GM19395 (cell line): ENCODE measurements around the gene MYO3B.
"Not testable (repeated sequence)": the region's sequence is repeated elsewhere in the genome, so short reads cannot be mapped to it uniquely, and the experiment has no call there.

Source experiments
- ATAC-seq: cut with Tn5 transposase; IDR thresholded peaks from one replicate; pipeline ENCODE4 v1.9.1; 2021; ENCODE audit warnings: mild to moderate bottlenecking, moderate library complexity; ENCODE audit not compliant: unreplicated experiment

The MYO3B gene

DNA sequence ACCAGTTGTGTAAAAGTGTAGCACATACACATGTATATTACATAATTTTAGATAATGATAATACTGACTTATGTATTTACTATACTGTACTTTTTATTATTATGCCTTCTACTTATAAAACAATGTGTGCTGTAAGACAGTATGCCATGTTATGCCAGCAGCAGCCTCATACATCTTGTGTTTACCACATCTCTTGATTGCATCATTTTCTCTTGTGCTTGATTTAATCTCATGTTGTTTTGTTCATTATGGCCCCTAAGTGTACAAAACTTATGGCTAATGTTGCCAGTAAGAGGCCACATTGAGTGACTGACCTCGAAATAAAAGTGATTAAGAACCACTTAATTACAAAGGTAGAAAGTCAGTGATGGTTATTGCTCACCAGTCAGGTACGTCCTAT lies 409.2 kb downstream of the MYO3B start:
- ATAC-seq, result no peak

DNA sequence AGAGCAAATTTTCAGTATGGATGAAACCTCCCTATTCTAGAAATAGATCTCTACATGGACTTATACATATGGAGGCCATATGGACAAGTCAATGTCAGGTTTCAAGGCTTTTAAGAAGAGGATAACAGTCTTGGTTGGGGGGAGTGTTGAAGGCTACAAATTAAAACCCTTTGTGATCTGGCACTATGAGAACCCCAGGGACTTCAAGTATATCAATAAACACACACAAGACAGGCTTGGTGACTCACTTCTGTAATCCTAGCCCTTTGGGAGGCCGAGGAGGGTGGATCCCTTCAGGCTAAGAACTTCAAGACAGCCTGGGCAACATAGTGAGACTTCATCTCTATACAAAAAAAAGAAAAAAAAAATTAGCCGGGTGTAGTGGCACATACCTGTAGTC lies 410.0 kb downstream of the MYO3B start:
- ATAC-seq, result no peak

DNA sequence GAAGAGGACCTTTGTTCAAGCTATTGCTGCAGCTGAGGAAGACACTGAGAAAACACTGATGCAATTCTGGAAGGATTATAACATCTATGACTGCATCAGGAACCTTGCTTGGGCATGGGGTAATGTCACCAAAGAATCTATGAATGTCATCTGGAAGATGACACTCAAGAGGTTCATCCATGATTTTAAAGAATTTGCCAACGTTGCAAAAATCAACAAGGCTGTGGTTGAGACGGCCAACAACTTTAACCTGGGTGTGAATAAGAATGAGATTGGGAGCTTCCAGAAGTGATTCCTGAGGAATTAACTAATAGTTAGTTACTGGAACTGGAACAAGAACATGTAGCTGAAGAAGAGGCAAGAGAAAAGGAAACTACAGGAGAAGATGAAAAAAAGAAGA lies 410.8 kb downstream of the MYO3B start:
- no peak for ATAC-seq

DNA sequence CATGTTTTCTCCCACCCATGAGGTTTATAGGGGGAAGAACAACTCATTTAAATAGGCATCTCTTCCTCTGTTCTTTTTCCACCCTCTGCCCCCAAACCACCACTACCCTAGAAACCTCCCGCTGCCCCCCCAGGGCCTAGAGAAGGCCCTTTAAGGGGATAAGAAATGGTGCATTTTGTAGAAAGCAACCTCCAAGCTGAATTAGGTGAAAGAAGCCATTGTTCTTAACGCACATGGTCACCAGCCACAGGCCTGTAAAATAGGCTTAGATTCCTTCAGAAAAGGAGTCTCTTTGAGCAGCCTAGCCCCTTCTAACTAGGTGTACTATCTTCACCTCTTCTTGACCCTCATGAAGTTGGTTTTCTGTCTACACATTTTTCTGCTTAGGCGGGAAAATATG lies 418.6 kb downstream of the MYO3B start:
- ATAC-seq, result no peak

DNA sequence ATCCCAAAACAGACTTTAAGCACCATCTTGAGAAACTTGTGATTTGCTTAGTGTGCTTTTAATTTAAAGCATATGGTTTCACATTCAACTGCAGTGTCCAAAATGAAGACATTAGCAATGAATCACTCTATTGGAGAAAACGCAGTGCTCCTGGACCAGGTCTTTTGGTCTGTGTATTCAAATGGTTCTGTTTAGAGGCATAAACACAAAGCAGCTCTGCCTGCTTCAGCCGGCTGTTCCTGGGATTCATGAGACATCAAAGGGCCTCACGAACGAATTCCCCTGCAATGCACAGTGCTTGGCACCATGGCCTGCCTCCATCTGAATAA lies 420.1 kb downstream of the MYO3B start:
- ATAC-seq, result no peak

DNA sequence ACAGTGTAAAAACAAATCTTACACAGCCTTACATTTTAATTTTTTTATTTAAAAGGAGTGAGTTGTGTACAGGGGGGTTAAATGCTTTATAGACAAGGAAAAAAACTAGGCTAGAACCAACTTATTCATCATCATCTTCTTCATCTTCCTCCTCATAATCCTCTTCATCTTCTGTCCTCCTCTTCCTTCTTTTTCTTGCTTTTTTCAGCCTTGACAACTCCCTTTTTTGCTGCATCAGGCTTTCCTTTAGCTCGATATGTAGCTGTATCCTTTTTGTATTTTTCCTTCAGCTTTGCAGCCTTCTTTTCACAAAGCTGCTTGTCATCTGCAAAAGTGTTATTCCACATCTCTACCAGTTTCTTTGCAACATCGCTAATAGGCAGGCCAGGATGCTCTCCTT lies 423.5 kb downstream of the MYO3B start:
- ATAC-seq, result no peak

DNA sequence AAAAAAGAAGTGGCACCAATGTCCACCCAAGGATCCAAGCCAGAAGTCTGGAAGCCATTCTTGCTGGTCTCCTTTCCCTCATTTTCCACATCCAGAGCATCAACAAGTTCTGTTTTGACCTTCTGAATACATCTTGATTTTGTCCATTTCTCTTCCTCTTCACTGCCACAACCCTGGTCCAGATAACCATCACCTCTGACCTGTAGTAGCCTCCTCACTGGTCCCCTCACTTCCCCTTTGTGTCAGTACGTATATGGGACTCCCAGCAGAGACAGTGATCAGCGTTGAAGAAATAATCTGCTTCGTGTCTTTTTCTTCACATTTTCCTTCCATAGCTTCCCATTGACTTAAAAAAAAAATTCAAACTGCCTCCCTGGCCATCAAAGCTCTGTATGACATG lies 427.9 kb downstream of the MYO3B start:
- no peak for ATAC-seq

DNA sequence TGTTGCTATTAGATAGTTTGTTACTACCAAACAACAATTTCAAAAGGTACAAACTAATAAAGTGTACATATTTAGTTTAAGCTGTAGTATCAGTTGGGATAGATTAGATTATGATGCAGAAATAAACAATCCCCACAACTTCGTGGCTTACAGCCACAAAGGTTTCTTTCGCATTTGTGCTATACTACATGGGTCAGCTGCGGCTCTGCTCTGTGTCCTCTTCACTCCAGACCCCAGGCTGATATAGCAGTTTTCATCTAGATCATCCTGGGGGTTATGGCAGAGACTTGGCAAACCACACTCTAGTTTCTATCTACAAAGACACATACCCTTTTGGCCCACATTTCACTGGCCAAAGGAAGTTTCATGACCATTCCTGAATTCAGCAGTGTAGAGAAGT lies 429.2 kb downstream of the MYO3B start:
- no peak for ATAC-seq

DNA sequence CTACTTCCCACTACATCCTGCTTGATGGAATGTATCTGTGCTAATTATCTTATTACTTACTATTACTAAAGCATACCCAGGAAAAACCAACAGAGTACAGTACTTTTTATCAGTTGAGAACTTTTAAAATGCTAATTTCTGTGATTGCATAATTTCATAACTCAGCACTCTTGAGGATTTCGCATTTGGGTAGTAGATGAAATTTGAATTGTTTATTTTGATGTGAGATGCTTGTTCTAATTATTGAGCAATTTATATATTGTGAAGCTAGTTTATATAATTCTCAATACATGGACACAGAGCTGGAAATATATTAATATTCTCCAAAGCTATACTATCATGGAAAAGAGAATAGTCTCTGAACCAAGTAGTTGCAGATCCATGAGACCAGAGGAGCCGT lies 432.7 kb downstream of the MYO3B start:
- ATAC-seq, result no peak

DNA sequence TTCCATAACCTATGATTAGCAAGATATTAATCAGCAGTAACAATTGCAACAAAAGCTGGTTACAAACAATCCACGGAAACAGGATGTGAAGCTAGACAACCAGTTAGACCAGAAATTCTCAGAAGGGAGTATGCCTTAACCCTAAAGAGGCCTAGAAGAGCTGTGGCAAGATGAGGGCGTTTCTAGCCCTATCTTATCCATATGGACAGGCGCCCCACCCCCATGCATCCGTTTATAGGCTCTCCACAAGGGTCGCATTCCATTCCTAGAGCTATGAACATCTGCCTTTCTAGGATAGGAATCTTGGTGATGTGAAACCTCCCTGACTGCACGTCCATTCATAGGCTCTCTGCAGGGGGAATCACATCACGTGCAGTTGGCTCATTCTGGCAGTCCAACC lies 441.0 kb downstream of the MYO3B start:
- ATAC-seq, result not testable (repeated sequence)

DNA sequence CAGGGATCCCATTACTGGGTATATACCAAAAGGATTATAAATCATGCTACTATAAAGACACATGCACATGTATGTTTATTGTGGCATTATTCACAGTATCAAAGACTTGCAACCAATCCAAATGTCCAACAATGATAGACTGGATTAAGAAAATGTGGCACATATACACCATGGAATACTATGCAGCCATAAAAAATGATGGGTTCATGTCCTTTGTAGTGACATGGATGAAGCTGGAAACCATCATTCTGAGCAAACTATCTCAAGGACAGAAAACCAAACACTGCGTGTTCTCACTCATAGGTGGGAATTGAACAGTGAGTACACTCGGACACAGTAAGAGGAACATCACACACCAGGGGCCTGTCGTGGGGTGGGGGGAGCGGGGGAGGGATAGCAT lies 457.1 kb downstream of the MYO3B start:
- not testable (repeated sequence) for ATAC-seq

DNA sequence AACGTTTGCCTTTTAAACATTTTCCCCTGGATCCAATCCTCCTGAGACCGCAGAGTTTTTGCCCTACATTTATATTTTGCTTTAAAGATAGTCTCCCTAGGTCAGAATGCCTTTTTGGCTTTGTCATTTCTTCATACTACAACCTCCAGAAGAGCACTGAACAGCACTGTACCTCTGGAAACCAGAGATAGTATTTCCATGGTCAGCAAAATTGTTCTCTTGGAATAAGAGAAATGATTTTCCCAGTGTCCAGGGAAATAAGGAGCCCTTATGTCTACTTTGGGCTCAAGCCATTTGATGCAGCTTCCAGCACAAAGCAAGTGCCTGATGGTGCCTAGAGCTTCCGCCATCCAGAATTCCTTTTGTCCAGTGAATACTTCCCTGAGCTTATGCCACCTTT lies 461.7 kb downstream of the MYO3B start:
- no peak for ATAC-seq

DNA sequence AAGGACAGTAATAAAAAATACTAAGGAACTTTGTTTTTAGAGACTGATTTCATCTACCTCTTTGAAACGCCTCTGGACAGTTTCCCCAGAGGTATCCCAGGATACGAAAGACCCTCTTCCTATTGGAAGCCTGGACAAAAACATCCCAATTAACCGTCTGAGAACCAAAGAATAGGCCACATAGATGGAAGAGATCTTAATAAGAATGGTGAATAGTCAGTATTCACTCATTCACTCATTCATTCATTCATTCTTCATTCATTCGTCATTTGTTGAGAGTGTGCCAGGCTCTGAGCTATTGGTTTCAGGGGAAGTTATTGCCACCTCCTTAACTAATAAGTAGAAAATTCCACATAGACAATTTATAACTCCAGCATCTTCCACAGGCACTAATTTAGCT lies 464.0 kb downstream of the MYO3B start:
- no peak for ATAC-seq

DNA sequence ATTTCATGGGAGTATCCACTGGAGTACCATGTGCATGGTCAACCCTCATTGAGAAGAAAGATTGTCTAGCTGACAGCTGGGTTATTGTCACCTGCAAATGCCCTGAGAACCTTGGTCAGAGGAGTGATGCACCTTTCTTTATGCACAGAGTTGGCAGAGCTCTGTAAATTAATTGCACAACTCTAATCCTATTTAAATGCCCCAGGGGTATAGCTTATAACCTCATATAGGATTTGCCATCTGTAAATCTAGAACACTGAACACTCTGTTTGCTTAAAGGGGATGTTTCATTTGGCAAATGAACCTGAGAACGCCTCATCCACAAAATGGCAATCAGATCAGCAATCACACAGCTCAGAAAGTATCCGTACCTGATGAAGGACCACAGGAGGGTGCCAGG lies 465.4 kb downstream of the MYO3B start:
- no peak for ATAC-seq

DNA sequence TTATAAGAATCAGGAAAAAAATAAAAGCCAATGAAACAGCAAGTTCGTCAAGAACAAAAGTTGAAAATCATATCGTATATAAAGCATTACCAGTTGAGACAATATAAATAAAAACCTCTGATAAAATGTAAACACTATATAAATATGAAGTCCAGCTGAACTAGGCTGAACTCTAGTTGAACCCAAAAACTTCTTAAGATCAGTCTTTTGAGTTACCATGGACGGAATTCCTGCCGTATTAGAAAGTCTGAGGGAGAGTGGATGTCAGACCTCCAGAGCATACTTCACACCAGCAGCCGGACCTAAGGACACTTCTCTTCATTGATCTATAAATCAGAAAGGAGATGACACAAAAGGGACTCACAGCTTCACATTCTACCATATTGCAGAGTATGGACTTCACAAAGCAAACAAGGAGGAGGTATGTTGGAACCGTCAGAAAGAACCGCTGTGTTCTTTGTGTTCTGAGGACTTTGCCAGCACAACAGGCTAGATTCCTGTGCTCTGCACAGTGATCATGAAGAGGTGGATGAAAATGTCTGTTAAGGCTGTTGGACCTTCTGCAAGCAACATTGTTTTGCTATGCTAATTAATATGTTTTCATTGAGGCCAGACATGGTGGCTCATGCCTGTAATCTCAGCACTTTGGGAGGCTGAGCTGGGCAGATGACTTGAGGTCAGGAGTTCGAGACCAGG lies 469.9 kb downstream of the MYO3B start:
- no peak for ATAC-seq

DNA sequence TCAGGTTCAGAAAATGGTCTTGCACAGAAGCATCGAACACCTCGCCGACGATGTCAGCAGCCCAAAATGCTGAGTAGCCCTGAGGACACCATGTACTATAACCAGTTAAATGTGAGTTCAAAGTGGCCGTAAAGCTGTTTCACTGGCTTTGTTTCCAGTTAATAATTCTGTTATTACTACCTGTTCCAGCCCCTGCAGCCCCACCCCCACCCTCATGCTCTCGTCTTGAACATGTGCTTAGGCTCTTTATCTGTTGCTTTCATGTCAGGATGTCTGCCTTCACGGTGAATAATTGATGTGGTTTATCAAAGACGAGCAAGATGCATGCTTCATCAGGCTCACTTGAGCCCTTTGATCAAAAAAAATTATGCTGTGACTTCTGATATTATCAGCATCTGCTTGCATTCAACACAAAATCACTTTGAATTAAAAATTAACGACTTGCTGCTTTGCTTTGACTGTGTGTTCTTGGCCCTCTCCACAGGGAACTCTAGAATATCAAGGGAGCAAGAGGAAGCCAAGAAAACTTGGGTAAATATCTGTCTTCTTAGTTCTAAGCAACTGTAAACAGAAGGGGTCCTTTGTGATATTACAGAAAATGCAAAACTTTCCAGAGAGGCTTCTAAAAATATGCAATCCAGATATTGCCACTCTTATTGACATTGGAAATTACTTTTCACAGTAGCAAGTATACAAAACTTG lies 473.8 kb downstream of the MYO3B start:
- no peak for ATAC-seq

DNA sequence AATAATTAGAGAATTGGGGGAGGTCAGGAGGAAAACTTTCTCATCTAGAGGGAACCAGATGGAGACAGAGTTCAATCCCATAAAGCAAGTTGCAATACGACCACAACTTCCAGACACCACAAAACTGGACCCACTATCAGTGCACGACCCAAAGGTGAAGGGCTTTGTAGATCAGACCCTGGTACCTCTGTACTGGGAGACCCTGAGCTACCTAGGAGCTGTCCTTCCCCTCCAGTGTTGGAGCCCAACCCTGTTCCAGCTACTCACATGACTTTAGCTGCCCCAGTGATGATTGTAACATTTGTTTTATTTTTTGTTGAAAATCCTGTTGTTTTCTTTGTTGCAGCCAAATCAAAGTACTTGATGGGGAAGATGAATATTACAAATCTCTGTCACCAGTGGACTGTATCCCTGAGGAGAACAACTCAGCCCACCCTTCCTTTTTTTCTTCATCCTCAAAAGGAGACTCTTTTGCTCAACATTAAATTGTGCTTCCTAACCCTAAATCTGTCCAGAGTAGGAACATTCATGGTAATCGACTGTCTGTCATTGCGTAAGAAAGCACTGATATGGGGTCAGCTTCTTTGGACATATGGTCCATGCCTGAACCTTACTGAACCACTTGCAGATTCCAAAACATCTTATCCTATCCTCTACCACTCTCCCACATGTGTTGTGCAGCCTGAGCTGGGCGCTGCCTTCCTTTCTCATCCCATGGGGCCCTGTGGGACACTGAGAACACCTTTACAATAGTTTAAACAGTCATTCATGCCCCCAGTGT lies 474.9 kb downstream of the MYO3B start:
- no peak for ATAC-seq

DNA sequence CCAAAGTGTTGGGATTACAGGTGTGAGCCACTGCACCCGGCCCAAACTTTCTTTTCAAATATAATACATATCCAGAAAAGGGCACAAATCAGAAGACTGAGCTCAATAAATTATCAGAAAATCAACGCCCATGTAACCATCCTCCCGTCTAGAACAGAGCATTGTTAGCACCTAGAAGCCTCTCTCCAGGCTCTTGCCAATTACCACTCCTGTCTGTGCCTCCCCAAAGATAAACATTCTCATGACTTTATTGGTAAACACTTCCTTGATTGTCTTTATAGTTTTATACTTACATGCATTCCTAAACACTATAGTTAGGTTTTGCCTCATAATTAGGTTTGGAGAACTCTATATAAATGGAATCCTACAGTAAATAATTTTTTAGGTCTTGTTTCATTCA lies 478.7 kb downstream of the MYO3B start:
- no peak for ATAC-seq

DNA sequence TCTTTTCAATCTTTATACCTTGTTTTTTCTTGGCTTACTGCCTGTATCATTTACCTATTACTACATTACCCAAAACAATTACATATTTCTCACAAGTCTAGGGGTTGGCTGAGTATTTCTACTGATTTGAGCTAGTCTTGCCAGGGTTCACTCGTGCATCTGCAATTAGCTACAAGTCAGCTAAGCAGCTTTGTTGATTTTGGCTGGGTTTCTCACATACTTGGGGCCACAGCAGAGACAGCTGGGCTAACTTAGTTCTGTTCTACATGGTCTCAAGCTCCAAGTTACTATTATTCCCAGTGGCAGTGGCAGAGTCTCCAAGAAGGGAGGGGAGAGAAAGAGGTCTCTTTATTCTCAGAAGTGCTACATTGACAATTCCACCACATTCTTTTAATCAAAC lies 482.5 kb downstream of the MYO3B start:
- no peak for ATAC-seq

DNA sequence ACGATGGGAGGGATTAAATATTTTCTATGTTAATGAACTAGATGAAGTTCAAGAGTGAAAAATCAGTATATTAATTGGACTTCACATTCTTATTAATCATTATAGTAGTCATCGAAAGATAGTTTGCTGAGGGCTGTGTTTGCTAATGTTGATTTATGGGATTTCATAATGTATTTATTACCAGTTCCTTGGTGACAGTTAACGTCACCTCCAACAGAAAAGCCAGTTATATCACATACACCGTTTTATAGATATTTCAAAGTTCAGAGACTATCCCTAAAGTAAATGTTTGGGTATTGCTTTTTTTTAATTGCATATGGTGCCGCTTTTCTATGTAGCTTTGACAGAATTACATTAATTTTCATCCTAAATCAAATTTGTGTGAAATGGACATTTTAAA lies 487.8 kb downstream of the MYO3B start:
- no peak for ATAC-seq

DNA sequence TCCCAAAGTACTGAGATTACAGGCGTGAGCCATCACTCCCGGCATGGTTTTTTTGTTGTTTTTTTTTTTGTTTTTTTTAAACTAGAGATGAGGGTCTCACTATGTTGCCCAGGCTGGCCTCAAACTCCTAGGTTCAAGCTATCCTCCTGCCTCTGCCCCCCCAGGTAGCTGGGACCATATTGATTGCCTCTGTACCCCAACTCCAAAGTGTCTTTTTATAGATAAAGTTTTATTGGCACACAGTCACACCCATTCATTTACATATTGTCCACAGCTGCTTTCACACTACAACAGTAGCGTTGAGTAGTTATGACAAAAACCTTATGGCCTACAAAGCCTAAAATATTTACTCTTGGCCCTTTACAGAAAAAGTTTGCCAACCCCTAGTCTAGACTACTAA lies 492.0 kb downstream of the MYO3B start:
- ATAC-seq, result no peak

DNA sequence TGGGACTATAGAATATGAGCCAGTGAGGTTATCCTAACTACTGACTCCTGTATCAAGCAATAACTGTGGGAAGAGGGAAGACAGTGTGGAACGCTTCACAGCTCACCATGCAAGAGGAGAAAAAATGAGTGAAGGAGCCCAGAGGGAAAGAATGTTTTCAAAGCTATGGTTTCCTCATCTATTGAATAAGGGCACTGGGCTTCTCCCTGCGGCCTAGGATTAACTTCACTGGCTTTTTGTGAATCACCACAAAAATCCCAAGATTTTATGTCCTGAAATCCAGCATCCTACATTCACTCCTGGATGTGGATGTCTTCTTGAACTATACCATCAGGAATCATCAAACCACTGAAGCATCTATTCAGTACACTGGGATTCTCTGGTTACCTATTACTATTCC lies 492.7 kb downstream of the MYO3B start:
- ATAC-seq, result no peak
